Spinal cord (tissue), 10 donors: ENCODE data around the gene AP5S1. TPM values are rescaled to one million over a fixed set of nuclear protein-coding genes. Genes with fewer than 3 reads are reported as not detected.

Source experiments
- DNase-seq, 6 donors: peaks; one replicate each; pipeline versions ENCODE4 v3.0.0 to v3.0.0-alpha.2; 2013 to 2015; ENCODE audit warnings: low spot score in 6 of 6, low read depth in 4 of 6
- H3K27ac ChIP-seq: one replicate; pipeline ENCODE4 v1.5.1; 2013; ENCODE audit warnings: low read depth, low read length, control low read depth
- H3K27me3 ChIP-seq: one replicate; pipeline ENCODE4 v1.6.1; 2013; ENCODE audit warnings: low read length; ENCODE audit not compliant: control insufficient read depth, insufficient read depth
- H3K36me3 ChIP-seq: one replicate; pipeline ENCODE4 v1.6.1; 2013; ENCODE audit warnings: low read length; ENCODE audit not compliant: control insufficient read depth, insufficient read depth
- H3K4me1 ChIP-seq: one replicate; pipeline ENCODE4 v1.6.1; 2013; ENCODE audit warnings: low read length; ENCODE audit not compliant: control insufficient read depth, insufficient read depth
- H3K4me3 ChIP-seq: one replicate; pipeline ENCODE4 v1.5.1; 2013; ENCODE audit warnings: low read depth, low read length, control low read depth
- H3K9me3 ChIP-seq: one replicate; pipeline ENCODE4 v1.6.1; 2013; ENCODE audit warnings: low read length; ENCODE audit not compliant: control insufficient read depth, insufficient read depth
- WGBS: methylation state at CpG from one replicate; pipeline ENCODE4 v1.1.5; 2013; ENCODE audit warnings: missing lambda C conversion rate; ENCODE audit not compliant: insufficient coverage; 5-methylcytosine and 5-hydroxymethylcytosine counted together
- polyA plus RNA-seq, 2 donors: library from polyadenylated mRNA; unstranded; fragments of 120-200 nt; gene quantifications; one replicate each; pipeline ENCODE4 v1.2.1, GENCODE V29; 2013; ENCODE audit not compliant: insufficient read length in 2 of 2
- total RNA-seq, 2 donors: library from RNA; depleted of rRNA in 1 of 2; stranded (reverse); fragments of 120-200 nt in 1 of 2; fragments of >200 nt in 1 of 2; gene quantifications; one replicate each; pipeline versions ENCODE4 v1.2.3 to v1.2.4, GENCODE V29; 2013 to 2014
- donor health status: healthy.

AP5S1 gene
- total and polyA plus RNA-seq, 4 donors, result 10.3 to 19.1 (median 15.6) TPM

DNA sequence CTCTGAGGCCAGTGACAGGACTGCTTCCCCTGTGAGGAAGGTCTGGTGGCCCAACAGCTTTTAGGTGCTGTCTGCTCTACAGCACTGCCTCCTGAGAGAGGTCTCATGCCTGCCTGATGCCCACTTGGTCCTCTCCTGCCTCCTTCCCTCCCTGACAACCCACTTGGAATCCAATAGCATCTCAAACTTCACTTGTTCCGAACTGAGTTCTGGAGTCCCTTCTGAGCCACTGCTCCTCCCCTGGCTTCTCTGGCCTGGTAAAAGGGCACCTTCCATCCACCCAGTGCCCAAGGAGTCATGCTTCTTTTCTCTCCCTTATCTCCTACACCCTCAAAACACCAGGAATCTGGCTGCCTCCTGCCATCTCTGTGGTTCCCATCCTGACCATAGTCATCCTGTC is 28.2 kb downstream of the AP5S1 start:
- H3K27ac ChIP-seq, result no peak overlapping the region
- no peak for DNase-seq

DNA sequence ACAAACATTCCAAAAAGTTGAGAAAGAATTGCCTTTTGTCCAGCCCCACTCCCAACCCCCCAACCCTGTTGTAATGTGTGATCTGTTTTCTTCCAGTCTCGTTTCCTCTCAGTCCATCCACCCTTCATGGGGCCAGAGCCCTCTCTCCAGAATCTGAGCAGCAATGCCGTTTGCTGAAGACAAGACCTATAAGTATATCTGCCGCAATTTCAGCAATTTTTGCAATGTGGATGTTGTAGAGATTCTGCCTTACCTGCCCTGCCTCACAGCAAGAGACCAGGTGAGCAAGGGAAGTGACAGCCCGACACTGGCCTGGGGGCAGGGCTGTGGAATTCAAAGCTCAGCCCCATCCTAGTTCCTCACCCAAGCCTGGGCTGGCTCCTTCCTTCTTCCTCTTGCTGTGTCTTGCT is 34.1 kb downstream of the AP5S1 start:
- Histone ChIP-seq H3K4me1 (no peaks in the 10 kb centered on the region), H3K4me3 (no peak overlapping the region), H3K36me3 (peaks cover 61% of the 10 kb centered on the region), H3K9me3 (no peaks in the 10 kb centered on the region), H3K27ac (no peak overlapping the region), H3K27me3 (no peaks in the 10 kb centered on the region)
- no peak for DNase-seq
- WGBS, result 93% methylated on average over 2 of the region's 4 CpGs

More for the DNA sequence above, 28.2 kb downstream of the AP5S1 start:
- no peaks in the 10 kb centered on the region for H3K9me3 ChIP-seq
- H3K4me3 ChIP-seq, result no peak overlapping the region
- 94% methylated on average over 1 of the region's 1 CpG for WGBS
- H3K4me1 ChIP-seq, result peaks cover 22% of the 10 kb centered on the region
- no peaks in the 10 kb centered on the region for H3K27me3 ChIP-seq
- peaks cover 20% of the 10 kb centered on the region for H3K36me3 ChIP-seq

DNA sequence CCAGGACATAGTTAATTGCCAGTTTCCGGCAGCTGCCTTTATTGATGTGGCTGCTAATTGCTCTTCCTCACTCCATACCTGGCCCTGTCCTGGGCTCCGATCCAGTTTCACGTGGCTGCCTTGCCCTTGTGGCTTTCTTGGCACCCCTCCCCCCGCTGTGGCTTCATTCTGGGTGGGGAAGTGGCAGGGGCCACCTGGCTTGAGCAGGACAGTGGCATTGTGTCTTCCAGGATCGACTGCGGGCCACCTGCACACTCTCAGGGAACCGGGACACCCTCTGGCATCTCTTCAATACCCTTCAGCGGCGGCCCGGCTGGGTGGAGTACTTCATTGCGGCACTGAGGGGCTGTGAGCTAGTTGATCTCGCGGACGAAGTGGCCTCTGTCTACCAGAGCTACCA is 37.1 kb downstream of the AP5S1 start:
- WGBS, result 80% methylated on average over 11 of the region's 14 CpGs
- Histone ChIP-seq H3K9me3 (no peaks in the 10 kb centered on the region), H3K4me1 (no peaks in the 10 kb centered on the region), H3K36me3 (peaks cover 82% of the 10 kb centered on the region), H3K27me3 (no peaks in the 10 kb centered on the region), H3K27ac (no peak overlapping the region), H3K4me3 (no peak overlapping the region)
- peak in 1 of 6 donors; percentile 17 for DNase-seq

DNA sequence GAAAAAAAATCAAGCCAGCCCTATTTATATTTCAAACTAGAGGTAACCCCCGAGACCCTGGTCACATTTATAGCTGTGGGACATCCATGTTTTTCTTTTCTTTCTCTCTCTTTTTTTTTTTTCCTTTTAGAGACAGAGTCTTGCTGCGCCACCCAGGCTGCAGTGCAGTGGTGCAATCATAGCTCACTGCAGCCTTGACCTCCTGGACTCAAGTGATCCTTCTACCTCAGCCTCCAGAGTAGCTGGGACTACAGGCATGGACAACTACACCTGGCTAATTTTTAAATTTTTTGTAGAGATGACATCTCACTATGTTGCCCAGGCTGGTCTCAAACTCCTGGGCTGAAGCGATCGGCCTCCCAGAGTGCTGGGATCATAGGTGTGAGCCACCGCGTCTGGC is 38.3 kb downstream of the AP5S1 start:
- WGBS, result 92% methylated on average over 2 of the region's 6 CpGs
- no peaks in the 10 kb centered on the region for H3K4me1 ChIP-seq
- H3K36me3 ChIP-seq, result peaks cover 88% of the 10 kb centered on the region
- DNase-seq, result no peak
- no peak overlapping the region for H3K27ac ChIP-seq
- no peak overlapping the region for H3K4me3 ChIP-seq
- H3K27me3 ChIP-seq, result no peaks in the 10 kb centered on the region
- no peaks in the 10 kb centered on the region for H3K9me3 ChIP-seq

DNA sequence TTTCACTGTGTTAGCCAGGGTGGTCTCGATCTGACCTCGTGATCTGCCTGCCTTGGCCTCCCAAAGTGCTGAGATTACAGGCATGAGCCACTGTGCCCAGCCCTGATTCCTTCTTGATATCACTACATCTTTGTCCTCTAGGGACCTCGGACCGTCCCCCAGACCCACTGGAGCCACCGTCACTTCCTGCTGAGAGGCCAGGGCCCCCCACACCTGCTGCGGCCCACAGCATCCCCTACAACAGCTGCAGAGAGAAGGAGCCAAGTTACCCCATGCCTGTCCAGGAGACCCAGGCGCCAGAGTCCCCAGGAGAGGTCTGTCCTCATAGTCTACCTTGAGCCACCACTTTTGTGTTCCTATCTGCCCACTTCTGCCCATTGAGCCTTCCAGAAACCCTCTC is 40.8 kb downstream of the AP5S1 start:
- no peaks in the 10 kb centered on the region for H3K4me1 ChIP-seq
- WGBS, result 95% methylated on average over 7 of the region's 7 CpGs
- H3K4me3 ChIP-seq, result no peak overlapping the region
- no peak overlapping the region for H3K27ac ChIP-seq
- no peaks in the 10 kb centered on the region for H3K27me3 ChIP-seq
- H3K36me3 ChIP-seq, result peaks cover 98% of the 10 kb centered on the region
- no peak for DNase-seq
- H3K9me3 ChIP-seq, result no peaks in the 10 kb centered on the region

DNA sequence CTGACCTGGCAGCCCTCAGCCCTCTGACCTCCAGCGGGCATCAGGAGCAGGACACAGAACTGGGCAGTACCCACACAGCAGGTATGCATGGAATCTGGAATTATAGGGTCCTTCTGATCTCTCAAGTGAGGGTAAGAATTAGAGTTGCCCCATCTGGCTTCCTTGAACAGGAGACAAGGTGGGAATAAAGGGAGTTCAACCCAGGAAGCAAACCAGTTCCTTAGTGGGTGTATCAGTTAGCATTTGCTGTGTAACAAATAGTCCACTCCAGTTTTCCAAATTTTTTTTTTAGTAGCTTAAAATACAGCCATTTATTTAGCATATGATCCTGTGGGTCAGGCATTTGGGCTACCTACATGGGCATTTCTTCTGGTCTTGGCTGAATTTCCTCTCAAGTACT is 42.0 kb downstream of the AP5S1 start:
- DNase-seq, result no peak
- WGBS, result 100% methylated on average over 1 of the region's 1 CpG
- Histone ChIP-seq H3K27me3 (no peaks in the 10 kb centered on the region), H3K4me3 (no peak overlapping the region), H3K9me3 (no peaks in the 10 kb centered on the region), H3K4me1 (no peaks in the 10 kb centered on the region), H3K27ac (no peak overlapping the region), H3K36me3 (peaks cover 99% of the 10 kb centered on the region)

DNA sequence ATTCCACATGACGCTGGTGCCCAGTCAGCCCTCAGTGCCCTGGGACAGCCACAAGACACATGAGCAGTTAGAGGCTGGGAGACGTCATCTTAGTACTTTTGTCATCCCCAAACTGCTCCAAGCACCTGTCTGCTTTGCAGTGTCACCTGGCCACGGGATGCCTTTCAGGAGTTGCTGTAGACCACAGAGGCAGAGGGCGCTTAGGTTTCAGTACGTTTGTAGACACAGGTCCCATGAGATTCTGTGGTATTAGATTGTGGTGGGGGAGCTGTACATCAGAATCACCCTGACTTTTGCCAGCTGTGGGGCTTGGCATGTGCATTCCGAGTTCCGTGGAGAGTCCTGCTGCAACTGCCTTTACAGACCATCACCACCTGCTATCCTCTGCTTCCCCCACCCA is 43.0 kb downstream of the AP5S1 start:
- Histone ChIP-seq H3K36me3 (peaks cover 99% of the 10 kb centered on the region), H3K4me3 (no peak overlapping the region), H3K27me3 (no peaks in the 10 kb centered on the region), H3K9me3 (no peaks in the 10 kb centered on the region), H3K27ac (no peak overlapping the region), H3K4me1 (no peaks in the 10 kb centered on the region)
- no peak for DNase-seq
- WGBS, result 84% methylated on average over 6 of the region's 7 CpGs

DNA sequence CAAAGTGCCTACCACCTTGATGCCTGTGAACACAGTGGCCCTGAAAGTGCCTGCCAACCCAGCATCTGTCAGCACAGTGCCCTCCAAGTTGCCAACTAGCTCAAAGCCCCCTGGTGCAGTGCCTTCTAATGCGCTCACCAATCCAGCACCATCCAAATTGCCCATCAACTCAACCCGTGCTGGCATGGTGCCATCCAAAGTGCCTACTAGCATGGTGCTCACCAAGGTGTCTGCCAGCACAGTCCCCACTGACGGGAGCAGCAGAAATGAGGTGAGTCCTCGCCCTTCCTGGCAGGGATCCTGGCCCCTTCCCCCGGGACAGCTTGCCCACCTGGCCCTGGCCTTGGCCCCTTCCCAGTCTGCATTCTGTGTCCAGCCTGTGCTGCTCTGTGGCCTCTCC is 44.2 kb downstream of the AP5S1 start:
- no peak overlapping the region for H3K4me3 ChIP-seq
- H3K9me3 ChIP-seq, result no peaks in the 10 kb centered on the region
- WGBS, result 76% methylated on average over 5 of the region's 5 CpGs
- H3K36me3 ChIP-seq, result peaks cover 98% of the 10 kb centered on the region
- H3K4me1 ChIP-seq, result no peaks in the 10 kb centered on the region
- H3K27me3 ChIP-seq, result no peaks in the 10 kb centered on the region
- no peak overlapping the region for H3K27ac ChIP-seq
- DNase-seq, result no peak

DNA sequence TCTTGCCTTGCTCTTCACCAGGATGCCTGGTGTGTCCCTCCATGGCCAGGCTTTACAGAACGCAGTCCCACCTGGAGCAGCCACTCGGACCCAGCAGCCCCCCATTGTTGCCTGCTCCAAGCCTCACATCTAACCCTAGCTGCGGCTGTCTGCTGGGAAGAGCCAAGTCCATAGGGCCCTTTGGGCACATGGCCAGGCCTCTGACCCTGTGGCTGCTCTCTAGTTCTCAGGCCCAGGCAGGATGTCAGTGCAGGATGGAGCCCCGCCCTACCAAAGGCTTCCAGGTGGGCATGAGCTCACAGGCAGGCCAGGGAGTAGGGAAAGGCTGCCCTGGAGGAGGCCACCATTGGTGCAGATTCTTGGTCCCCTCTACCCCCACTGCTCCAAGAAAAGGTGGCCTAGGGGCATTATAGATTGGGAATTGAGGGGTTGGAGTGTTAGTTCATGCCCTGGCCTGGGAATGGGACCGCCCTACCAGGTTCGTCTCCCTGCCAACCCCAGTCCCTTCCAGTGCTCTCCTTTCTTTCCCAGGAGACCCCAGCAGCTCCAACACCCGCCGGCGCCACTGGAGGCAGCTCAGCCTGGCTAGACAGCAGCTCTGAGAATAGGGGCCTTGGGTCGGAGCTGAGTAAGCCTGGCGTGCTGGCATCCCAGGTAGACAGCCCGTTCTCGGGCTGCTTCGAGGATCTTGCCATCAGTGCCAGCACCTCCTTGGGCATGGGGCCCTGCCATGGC is 45.0 kb downstream of the AP5S1 start:
- no peaks in the 10 kb centered on the region for H3K9me3 ChIP-seq
- 93% methylated on average over 11 of the region's 14 CpGs for WGBS
- no peaks in the 10 kb centered on the region for H3K4me1 ChIP-seq
- H3K4me3 ChIP-seq, result no peak overlapping the region
- H3K27ac ChIP-seq, result no peak overlapping the region
- no peak for DNase-seq
- H3K27me3 ChIP-seq, result no peaks in the 10 kb centered on the region
- peaks cover 96% of the 10 kb centered on the region for H3K36me3 ChIP-seq

DNA sequence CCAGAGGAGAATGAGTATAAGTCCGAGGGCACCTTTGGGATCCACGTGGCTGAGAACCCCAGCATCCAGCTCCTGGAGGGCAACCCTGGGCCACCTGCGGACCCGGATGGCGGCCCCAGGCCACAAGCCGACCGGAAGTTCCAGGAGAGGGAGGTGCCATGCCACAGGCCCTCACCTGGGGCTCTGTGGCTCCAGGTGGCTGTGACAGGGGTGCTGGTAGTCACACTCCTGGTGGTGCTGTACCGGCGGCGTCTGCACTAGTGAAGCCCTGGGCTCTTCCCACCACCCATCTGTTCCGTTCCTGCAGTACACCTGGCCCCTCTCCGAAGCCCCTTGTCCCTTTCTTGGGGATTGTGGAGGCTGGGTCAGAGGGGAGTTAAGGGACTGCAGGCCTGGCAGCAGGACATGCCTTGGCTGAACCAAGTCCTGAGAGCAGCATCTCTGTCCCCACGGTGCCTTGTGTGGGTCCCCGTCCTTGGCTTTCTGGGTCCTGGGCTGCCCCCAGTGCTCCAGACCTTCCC is 45.6 kb downstream of the AP5S1 start:
- Histone ChIP-seq H3K9me3 (no peaks in the 10 kb centered on the region), H3K27me3 (no peaks in the 10 kb centered on the region), H3K27ac (no peak overlapping the region), H3K4me3 (no peak overlapping the region), H3K36me3 (peaks cover 90% of the 10 kb centered on the region), H3K4me1 (no peaks in the 10 kb centered on the region)
- DNase-seq, result no peak
- 97% methylated on average over 9 of the region's 14 CpGs for WGBS
